Measurements from ENCODE around the gene TMED9.

DNA sequence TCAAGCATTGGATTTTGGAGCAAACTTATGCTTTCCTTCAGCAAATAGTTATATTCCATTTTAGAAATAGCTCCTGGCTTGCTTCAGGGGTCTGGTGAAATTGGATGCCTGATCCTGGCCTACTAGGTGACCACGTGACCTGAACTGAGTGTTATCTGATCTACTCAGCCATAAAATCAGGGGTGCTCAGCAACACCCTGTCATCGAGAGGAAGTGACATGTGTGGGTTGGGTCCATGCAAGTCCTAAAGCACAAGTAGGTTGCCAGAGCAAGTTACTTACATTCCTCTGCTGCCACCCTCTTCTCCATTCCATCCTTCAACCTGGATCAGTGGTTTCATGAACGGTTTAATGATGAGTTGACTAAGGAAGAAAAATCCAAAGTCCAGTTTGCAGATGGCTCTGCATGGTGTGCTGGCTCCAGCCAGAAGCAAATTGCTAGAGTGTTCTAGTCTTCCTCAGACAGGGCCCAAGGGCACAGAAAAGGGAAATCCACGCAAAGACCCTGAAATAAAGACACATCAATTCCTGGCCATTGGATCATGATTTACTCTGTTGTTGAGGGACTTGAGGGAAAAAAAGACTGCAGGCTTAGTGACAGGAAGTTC, 34.9 kb upstream of the TMED9 start:
- TF ChIP-seq, protein P1, sequence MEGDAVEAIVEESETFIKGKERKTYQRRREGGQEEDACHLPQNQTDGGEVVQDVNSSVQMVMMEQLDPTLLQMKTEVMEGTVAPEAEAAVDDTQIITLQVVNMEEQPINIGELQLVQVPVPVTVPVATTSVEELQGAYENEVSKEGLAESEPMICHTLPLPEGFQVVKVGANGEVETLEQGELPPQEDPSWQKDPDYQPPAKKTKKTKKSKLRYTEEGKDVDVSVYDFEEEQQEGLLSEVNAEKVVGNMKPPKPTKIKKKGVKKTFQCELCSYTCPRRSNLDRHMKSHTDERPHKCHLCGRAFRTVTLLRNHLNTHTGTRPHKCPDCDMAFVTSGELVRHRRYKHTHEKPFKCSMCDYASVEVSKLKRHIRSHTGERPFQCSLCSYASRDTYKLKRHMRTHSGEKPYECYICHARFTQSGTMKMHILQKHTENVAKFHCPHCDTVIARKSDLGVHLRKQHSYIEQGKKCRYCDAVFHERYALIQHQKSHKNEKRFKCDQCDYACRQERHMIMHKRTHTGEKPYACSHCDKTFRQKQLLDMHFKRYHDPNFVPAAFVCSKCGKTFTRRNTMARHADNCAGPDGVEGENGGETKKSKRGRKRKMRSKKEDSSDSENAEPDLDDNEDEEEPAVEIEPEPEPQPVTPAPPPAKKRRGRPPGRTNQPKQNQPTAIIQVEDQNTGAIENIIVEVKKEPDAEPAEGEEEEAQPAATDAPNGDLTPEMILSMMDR (IDR thresholded peaks at IDR 0.05): no peak
- no peak for TF ChIP-seq ZFX (IDR thresholded peaks at IDR 0.05; ENCODE audit: borderline replicate concordance)

All from 22Rv1 (cell line).